HepG2 (cell line): ENCODE results near the gene EGFR. TPM values are rescaled to one million over a fixed set of nuclear protein-coding genes. Genes with fewer than 3 reads are reported as not detected.
A peak's percentile ranks its signal among the peaks of the same experiment; 100 is the strongest.

Source experiments
- CBX2 ChIP-seq, 2 experiments: fragments of 200-600 bp in 1 of 2; sonication (generic); formaldehyde crosslinking in 1 of 2; IDR thresholded peaks; 2 replicates each; pipeline versions ENCODE4 v1.7.0 to v1.8.1; 2018 to 2022; ENCODE audit warnings: low read depth in 2 of 2, low read length in 1 of 2, mild to moderate bottlenecking in 1 of 2, missing genetic modification reagents in 1 of 2
- GATAD1 ChIP-seq: IDR thresholded peaks from 2 replicates; pipeline ENCODE4 v1.6.1; 2016; ENCODE audit warnings: missing genetic modification reagents, missing compliant biosample characterization
- MXI1 ChIP-seq: IDR thresholded peaks from 3 replicates; pipeline ENCODE4 v1.6.1; 2012; ENCODE audit warnings: low read depth, low read length, inconsistent platforms, borderline replicate concordance
- POGZ ChIP-seq: sonication (generic); formaldehyde crosslinking; IDR thresholded peaks from 2 replicates; pipeline ENCODE4 v1.4.0; 2020; ENCODE audit warnings: mild to moderate bottlenecking, missing genetic modification reagents
- REST ChIP-seq, 2 experiments: IDR thresholded peaks; 2 replicates each; pipeline ENCODE4 v1.6.1; 2011 to 2012; ENCODE audit warnings: low read length in 2 of 2, borderline replicate concordance in 1 of 2, low read depth in 1 of 2, mild to moderate bottlenecking in 1 of 2, moderate library complexity in 1 of 2
- SOX6 ChIP-seq, 2 experiments: fragments of 450-650 bp in 1 of 2; sonication (generic) in 1 of 2; formaldehyde crosslinking in 1 of 2; IDR thresholded peaks; 2 replicates each; pipeline versions ENCODE4 v1.4.0 to v1.6.1; 2017 to 2020; ENCODE audit warnings: antibody characterized with exemption in 1 of 2, mild to moderate bottlenecking in 1 of 2, missing genetic modification reagents in 1 of 2
- SUZ12 ChIP-seq: fragments of 150-350 bp; IDR thresholded peaks from 2 replicates; pipeline ENCODE4 v1.6.1; 2014; ENCODE audit warnings: low read depth, low read length
- UBTF ChIP-seq: sonication (generic); formaldehyde crosslinking; IDR thresholded peaks from 2 replicates; pipeline ENCODE4 v1.4.0; 2020; ENCODE audit warnings: mild to moderate bottlenecking, missing genetic modification reagents
- ZFP36L2 ChIP-seq: sonication (generic); formaldehyde crosslinking; IDR thresholded peaks from 2 replicates; pipeline ENCODE4 v1.4.0; 2020; ENCODE audit warnings: missing genetic modification reagents
- ZFP91 ChIP-seq: sonication (generic); formaldehyde crosslinking; IDR thresholded peaks from 2 replicates; pipeline ENCODE4 v1.9.0; 2022; ENCODE audit warnings: missing genetic modification reagents, mild to moderate bottlenecking, borderline replicate concordance
- ZNF205 ChIP-seq: IDR thresholded peaks from 2 replicates; pipeline ENCODE4 v1.6.1; 2018; ENCODE audit warnings: missing biosample characterization, missing genetic modification reagents
- ZNF253 ChIP-seq: sonication (generic); formaldehyde crosslinking; IDR thresholded peaks from 2 replicates; pipeline ENCODE4 v1.8.0; 2022; ENCODE audit warnings: mild to moderate bottlenecking, missing genetic modification reagents, borderline replicate concordance
- ZNF652 ChIP-seq: IDR thresholded peaks from 2 replicates; pipeline ENCODE4 v1.6.1; 2016; ENCODE audit warnings: low read depth, borderline replicate concordance
- ZXDC ChIP-seq: sonication (generic); formaldehyde crosslinking; IDR thresholded peaks from 2 replicates; pipeline ENCODE4 v1.5.0; 2020; ENCODE audit warnings: mild to moderate bottlenecking, missing genetic modification reagents
- polyA plus RNA-seq, 8 experiments: library from polyadenylated mRNA; depleted of rRNA in 3 of 8; stranded (reverse) in 7 of 8; unstranded in 1 of 8; fragments of >200 nt; fragmentation: Illumina TruSeq in 4 of 8; extraction: Trizol in 4 of 8; gene quantifications; 2 replicates each; pipeline versions ENCODE4 v1.2.1 to v1.2.3, GENCODE V29; 2011 to 2016; ENCODE audit warnings: low read depth in 4 of 8, missing spikeins in 1 of 8, mixed read lengths in 1 of 8; ENCODE audit not compliant: insufficient read depth in 1 of 8
- total RNA-seq, 5 experiments: library from RNA; depleted of rRNA; stranded (reverse); fragments of >200 nt; fragmentation: Illumina TruSeq; extraction: Trizol; gene quantifications; 2 replicates each; pipeline ENCODE4 v1.2.3, GENCODE V29; 2016; ENCODE audit warnings: low read depth in 1 of 5

The EGFR gene
- total and polyA plus RNA-seq, 2 of the 13 experiments (the other 11 are each of a cell fraction or from before 2014, with no cell fraction given): 7.0 to 10.0 TPM

GRCh38 chr7:55254596-55255495, 236.0 kb downstream of the EGFR start (continued):
- TF ChIP-seq UBTF (peak; percentile 91), SOX6 (IDR thresholded peaks at IDR 0.05) (no peak), SOX6 (CRISPR knock-in tag; IDR thresholded peaks at IDR 0.05) (peak; percentile 31; the same call in 1 of the 2 replicates), ZXDC (CRISPR knock-in tag) (peak; percentile 84), GATAD1 (no peak), ZFP36L2 (CRISPR knock-in tag) (no peak), POGZ (CRISPR knock-in tag) (peak; percentile 51; the same call in 1 of the 2 replicates), MXI1 (0 out of 3 replicates have a peak, but pooled peaks have one; percentile 13), REST (IDR thresholded peaks at IDR 0.05; ENCODE audit: borderline replicate concordance in 1 of 2, low read depth in 1 of 2, low read length in 2 of 2) (no peak), ZNF205 (CRISPR knock-in tag) (0 out of 2 replicates have a peak, but pooled peaks have one; percentile 53), ZNF652 (CRISPR knock-in tag) (no peak), ZFP91 (peak; percentile 73; the same call in 1 of the 2 replicates), CBX2 (IDR thresholded peaks at IDR 0.05; ENCODE audit: low read depth, low read length) (no peak), CBX2 (CRISPR knock-in tag; IDR thresholded peaks at IDR 0.05; ENCODE audit: low read depth) (peak; percentile 44; the same call in 1 of the 2 replicates), SUZ12 (no peak), ZNF253 (CRISPR knock-in tag) (peak; percentile 70; the same call in 1 of the 2 replicates)
